Stimulated activated effector memory CD8-positive, alpha-beta T cell treated with anti-CD3 and anti-CD28 coated beads, Interleukin-12 subunit alpha, Interleukin-12 subunit beta, amount 100 ng/mL, for 72 hours (primary cell): ENCODE data around the gene PAPPA.

ENCODE experiments used
- ATAC-seq: fragments of 150-1000 bp; cut with Tn5 transposase; 2 replicates; pipeline ENCODE4 v1.10.0; 2021
- DNase-seq, 2 donors: peaks; one replicate each; pipeline ENCODE4 v3.0.0; 2021 to 2022; ENCODE audit warnings: low spot score in 2 of 2
- H3K27ac Mint-ChIP-seq: one replicate; pipeline ENCODE4 v1.8.0; 2022; ENCODE audit warnings: mild to moderate bottlenecking, mixed read lengths
- H3K36me3 Mint-ChIP-seq: one replicate; pipeline ENCODE4 v1.8.0; 2022; ENCODE audit warnings: mild to moderate bottlenecking, mixed read lengths
- H3K4me1 Mint-ChIP-seq: one replicate; pipeline ENCODE4 v1.8.0; 2022; ENCODE audit warnings: mixed read lengths
- H3K4me3 Mint-ChIP-seq: one replicate; pipeline ENCODE4 v1.8.0; 2022; ENCODE audit warnings: mild to moderate bottlenecking, mixed read lengths
- H3K9me3 Mint-ChIP-seq: one replicate; pipeline ENCODE4 v1.8.0; 2022; ENCODE audit warnings: mixed read lengths

The PAPPA gene

DNA sequence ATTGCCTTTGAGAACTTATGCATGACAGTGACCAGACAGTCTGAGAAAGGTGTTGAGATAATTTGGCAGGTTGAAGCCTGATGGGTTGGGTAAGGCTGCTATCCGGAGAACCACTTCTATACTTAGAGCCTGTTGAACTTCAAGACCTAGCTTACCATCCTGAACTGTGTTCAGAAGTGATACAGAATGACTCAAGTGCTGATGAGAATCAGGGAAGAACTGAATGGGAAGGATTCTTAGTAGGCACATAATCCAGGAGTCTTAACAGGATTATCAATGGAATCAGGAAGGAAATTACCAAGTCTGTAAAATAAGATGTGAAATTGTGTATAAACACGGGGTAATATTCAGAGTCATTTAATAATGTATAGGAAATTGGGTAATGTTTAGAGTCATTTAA, 9.0 kb upstream of the PAPPA start:
- no peak for ATAC-seq

DNA sequence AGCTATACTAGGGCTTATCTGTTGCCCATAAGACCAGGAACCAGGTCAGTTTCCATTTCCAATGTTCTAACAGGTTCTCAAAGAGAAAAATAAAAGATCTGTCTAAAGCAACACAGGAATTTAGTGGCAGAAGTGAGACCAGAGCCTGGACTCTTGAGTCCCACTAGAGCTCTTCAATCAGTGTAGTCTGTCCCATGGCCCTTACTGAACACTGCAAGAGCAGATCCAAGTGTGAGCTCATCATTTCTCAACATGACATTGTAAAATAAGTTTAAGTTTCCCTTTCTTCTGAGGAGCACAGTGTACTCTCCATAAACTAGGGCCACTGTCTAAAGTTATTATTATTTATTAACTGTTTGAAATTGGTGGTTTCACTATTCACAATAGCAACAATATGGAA, 8.6 kb upstream of the PAPPA start:
- ATAC-seq (no peak), DNase-seq (no peak)
- no peaks in the 10 kb centered on the region for H3K9me3 Mint-ChIP-seq
- no peak overlapping the region for H3K27ac Mint-ChIP-seq
- no peaks in the 10 kb centered on the region for H3K4me1 Mint-ChIP-seq
- H3K36me3 Mint-ChIP-seq = no peaks in the 10 kb centered on the region
- no peak overlapping the region for H3K4me3 Mint-ChIP-seq

More for the DNA sequence above, 9.0 kb upstream of the PAPPA start:
- Mint-ChIP-seq H3K4me3 (no peak overlapping the region), H3K27ac (no peak overlapping the region), H3K4me1 (no peaks in the 10 kb centered on the region), H3K36me3 (no peaks in the 10 kb centered on the region), H3K9me3 (no peaks in the 10 kb centered on the region)
- no peak for DNase-seq

DNA sequence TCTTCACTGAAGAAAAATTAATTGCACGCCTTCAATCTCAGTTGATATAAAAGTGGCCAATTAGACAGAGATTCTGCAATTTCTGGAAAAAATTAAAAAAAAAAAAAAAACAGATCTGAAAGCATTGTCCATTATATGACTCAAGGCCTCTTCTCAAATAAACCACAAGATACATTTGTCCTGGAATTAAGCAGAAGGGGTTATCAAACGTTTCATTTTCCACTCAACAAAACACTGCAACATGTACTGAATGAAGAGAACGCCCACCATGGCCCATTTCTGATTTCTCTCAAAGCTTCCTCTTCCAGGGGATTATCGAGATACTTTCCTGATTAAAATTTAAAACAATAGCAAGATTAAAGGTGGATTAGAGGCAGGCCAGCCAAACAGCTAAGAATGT, 5.8 kb upstream of the PAPPA start:
- H3K9me3 Mint-ChIP-seq = no peaks in the 10 kb centered on the region
- H3K4me1 Mint-ChIP-seq = no peaks in the 10 kb centered on the region
- no peak for DNase-seq
- peaks cover 2% of the 10 kb centered on the region for H3K36me3 Mint-ChIP-seq
- no peak for ATAC-seq
- H3K27ac Mint-ChIP-seq = no peak overlapping the region
- no peak overlapping the region for H3K4me3 Mint-ChIP-seq

DNA sequence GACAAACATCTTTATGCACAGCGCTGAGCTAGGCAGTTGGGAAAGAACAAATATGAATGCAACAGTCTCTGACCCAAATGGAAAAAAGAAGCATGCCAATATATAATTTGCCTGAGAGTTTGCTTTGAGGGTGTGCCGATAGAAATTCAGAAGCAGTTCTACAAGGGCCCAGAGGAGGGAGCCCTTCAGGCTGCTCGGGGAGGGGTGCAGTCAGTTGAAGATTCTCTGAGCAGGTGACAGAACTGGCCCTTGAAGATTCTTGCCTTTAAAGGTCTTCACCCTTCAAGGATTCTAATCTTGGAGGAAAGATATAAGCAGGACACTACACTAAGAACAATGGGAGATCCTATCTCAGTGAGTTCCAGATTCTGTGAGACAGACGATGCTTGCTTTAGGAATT, 3.7 kb upstream of the PAPPA start:
- Mint-ChIP-seq H3K27ac (no peak overlapping the region), H3K9me3 (no peaks in the 10 kb centered on the region), H3K4me1 (no peaks in the 10 kb centered on the region), H3K36me3 (peaks cover 4% of the 10 kb centered on the region), H3K4me3 (no peak overlapping the region)
- ATAC-seq = no peak
- DNase-seq = no peak

DNA sequence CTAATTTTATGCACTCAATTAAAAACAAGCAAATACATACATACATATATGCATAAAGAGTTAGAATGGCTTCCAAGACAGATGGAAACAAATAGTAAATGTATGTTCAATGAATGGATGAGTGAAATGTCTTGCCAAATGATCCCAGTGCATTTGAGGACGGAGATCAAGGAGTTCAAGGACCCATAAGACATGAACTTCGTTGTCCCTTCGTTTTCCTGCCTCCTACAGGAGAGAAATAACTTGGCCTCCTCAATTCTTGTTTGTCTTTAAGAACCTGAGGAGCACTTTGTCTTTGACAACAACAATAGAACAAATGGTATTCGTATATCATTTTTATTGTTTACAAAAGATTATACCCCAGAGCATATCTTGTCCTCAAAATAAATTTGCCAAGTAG, 2.4 kb upstream of the PAPPA start:
- Mint-ChIP-seq H3K27ac (no peak overlapping the region), H3K9me3 (no peaks in the 10 kb centered on the region), H3K4me3 (no peak overlapping the region), H3K36me3 (peaks cover 4% of the 10 kb centered on the region), H3K4me1 (peaks cover 6% of the 10 kb centered on the region)
- no peak for DNase-seq
- ATAC-seq = no peak

DNA sequence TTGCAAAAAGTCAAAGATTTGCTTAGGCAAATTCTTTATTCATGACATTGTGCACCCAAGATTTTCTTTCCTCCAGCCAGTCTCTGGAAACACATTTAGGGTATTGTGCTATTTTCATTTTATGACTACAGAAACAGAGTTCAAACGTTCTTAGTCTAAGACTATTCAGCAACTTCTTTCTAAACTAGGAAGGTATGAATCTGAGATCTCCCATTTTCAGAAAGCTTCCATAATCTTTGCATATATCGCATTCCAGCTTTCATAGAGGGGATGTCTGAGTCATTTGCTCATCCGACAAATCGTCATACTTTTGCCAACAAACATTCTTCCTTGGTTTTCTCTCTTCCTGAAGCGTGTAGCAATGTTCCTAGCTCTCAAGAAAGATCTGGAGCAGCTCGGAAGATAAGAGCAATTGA, 1.6 kb upstream of the PAPPA start:
- H3K4me1 Mint-ChIP-seq = peaks cover 6% of the 10 kb centered on the region
- H3K9me3 Mint-ChIP-seq = no peaks in the 10 kb centered on the region
- H3K36me3 Mint-ChIP-seq = peaks cover 4% of the 10 kb centered on the region
- H3K4me3 Mint-ChIP-seq = no peak overlapping the region
- DNase-seq (no peak), ATAC-seq (no peak)
- no peak overlapping the region for H3K27ac Mint-ChIP-seq

DNA sequence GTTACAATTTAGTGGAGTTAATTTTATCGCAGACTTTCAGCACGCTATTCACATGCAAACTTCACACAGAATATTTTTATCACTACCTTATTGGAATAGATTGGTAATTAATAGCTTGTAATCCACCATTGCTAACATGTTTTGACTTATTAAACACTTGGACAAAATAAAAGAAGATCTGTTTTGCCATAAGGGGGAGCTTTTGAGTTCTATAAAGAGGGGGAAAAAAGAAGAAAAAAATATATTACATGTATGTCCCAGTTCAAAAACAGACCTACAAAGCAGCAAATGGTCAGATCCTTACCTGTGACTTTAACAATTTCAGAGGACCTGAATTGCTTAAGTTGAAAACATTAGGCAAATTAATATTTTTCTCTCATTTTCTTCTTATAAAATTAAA, 1.2 kb upstream of the PAPPA start:
- Mint-ChIP-seq H3K27ac (no peak overlapping the region), H3K9me3 (no peaks in the 10 kb centered on the region), H3K4me3 (no peak overlapping the region), H3K36me3 (peaks cover 4% of the 10 kb centered on the region), H3K4me1 (peaks cover 6% of the 10 kb centered on the region)
- no peak for ATAC-seq
- no peak for DNase-seq

DNA sequence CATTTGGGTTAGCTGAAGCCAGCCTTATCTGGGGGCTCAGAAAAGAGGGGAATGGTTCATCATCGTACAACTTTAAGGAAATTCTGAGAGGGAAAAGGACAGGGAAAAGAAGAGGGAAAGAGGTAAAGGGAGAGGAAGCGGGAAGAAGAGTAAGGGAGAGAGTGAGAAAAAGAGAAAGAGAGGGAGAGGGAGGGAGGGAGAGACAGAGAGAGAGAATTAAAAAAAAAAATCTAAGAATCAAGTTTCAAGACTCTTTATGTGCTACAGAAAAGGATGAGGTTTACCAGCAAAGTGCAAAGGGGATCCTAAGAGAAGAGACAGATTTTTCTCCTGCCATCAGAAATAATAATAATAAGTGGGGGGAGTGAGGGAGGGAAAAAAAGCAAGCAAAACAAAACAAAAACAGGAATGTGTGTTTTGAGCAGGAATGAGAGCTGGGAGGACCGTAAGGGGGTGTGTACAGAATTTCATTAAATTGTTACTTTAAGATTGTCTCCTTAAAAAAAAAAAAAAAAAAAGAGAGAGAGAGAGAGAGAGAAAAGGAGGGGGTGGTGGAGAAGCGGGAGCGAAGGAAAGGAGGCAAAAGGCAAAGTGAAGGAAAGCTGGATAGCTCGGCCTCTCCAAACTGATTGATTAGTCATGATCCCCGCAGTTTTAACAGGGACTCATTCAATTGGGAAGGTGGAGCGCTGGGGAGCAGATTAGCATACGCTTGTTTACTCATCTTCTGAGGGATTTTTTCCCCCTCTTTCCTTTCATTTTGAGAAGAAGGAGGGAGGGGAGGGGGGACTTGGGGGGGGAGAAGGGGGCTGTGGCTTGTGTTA, 438 bp upstream of the PAPPA start:
- Mint-ChIP-seq H3K4me3 (no peak overlapping the region), H3K27ac (no peak overlapping the region), H3K36me3 (peaks cover 4% of the 10 kb centered on the region), H3K9me3 (no peaks in the 10 kb centered on the region), H3K4me1 (peaks cover 6% of the 10 kb centered on the region)
- no peak for ATAC-seq
- DNase-seq = no peak

DNA sequence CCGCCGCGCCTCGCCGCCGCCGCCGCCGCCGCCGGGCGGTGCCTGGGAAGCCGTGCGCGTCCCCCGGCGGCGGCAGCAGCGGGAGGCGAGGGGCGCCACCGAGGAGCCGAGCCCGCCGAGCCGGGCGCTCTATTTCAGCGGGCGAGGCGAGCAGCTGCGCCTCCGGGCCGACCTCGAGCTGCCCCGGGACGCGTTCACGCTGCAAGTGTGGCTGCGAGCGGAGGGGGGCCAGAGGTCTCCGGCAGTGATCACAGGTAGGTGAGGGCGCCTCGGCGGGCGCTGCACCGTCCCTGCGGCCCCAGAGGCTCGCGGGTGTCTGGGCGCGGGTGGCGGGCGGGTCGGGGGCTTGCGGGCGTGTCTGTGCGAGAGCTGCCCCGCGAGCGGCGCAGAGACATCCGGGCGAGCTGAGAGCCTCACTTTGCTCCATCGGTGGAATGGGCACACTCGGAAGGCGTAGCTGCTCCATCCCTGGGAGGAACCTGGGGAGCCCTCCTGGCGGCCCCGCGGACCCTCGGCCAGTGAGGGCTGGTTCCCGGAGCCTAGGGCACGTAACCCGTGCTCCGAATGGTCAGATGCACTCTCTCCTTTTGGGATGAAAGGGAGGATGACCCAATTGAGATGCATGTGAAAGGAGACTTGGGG, 864 bp downstream of the PAPPA start:
- Mint-ChIP-seq H3K9me3 (no peaks in the 10 kb centered on the region), H3K27ac (no peak overlapping the region), H3K4me1 (peaks cover 6% of the 10 kb centered on the region), H3K36me3 (peaks cover 4% of the 10 kb centered on the region), H3K4me3 (no peak overlapping the region)
- DNase-seq = no peak
- ATAC-seq = no peak

DNA sequence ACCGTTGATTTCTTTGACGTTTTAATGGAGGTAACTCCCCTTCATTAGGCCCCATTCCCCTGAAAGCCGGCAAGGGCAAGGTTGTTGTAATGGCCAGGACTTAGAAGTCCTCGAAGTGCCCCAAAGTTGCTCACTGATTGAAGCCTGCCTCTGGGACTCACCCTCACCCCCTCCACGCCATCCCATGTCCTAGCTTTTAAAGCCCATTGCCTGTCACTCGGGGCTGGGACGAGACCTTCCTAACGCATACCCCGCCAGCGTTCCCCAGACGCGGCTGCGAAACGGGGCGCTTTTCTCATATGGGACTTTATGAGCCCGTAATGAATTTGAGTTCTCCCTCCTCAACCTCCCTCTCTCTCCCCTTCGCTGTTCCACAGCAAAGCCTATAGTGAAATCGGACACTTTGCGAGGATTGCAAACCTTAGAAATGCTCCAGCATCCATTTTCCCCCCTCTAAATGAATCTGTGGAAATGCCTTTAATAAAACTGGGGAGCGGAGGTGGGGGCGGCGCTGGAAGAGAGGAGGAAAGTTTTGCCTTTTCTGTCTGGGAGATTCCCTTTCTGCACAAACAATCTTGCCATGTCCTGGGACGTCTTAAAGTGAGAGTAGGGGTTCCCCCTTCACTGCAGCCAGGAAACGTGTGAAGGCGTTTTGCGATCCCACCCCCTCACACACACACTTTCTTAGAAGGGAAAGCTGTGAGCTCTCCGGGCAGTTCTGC, 1.5 kb downstream of the PAPPA start:
- H3K9me3 Mint-ChIP-seq = no peaks in the 10 kb centered on the region
- DNase-seq (no peak), ATAC-seq (no peak)
- H3K27ac Mint-ChIP-seq = no peak overlapping the region
- H3K36me3 Mint-ChIP-seq = peaks cover 4% of the 10 kb centered on the region
- peaks cover 6% of the 10 kb centered on the region for H3K4me1 Mint-ChIP-seq
- H3K4me3 Mint-ChIP-seq = no peak overlapping the region

DNA sequence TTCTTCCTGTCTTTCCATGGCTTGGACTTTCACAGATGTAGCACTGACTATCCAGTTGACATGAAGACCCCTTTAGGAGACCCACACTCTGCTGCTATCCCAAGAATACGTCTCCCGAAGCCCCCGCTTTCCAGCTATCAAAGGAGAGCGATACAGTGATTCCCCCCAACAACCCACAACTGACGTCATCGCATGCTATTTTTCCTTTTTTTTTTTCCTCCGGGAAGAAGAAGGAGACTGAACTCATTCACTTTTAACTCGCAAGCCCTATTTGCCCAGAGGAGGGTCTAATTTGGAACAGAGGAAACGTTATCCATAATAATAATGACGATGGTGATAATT, 2.1 kb downstream of the PAPPA start:
- peaks cover 6% of the 10 kb centered on the region for H3K4me1 Mint-ChIP-seq
- ATAC-seq (no peak), DNase-seq (no peak)
- no peak overlapping the region for H3K27ac Mint-ChIP-seq
- peaks cover 4% of the 10 kb centered on the region for H3K36me3 Mint-ChIP-seq
- no peak overlapping the region for H3K4me3 Mint-ChIP-seq
- no peaks in the 10 kb centered on the region for H3K9me3 Mint-ChIP-seq

DNA sequence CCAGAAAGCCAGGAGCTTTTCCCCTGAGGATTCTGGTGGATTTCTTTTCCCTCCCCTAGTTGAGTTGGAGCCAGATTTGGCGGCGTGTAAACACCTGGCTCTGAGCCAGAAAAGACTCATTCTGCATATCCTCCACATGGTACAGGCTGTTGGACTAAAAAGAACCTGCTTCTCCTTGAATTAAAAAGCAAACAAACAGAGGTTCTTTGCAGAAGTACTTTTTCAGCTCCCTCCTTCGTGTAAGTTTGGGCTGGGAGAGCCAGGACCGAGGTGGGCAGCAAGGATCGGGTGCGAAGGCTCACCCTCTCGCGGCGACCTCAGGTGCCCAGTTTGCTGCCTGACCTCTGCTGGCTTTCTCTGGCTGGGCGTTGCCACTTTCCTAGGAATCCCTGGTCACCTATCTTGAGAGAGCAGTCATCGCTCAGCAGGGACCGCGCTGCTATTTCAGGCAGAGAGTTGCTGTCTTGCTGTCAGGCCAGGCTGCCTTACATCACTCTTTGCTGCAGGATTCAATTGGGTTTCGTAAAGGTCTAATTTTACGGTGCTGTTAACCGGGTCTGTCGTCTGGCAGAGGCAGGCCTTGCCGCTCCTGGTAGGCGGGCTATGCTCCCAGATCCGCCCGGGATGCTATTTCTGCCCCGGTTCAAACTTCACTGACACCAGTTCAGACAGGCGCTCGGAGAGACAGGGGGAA, 3.2 kb downstream of the PAPPA start:
- peaks cover 6% of the 10 kb centered on the region for H3K4me1 Mint-ChIP-seq
- no peak overlapping the region for H3K27ac Mint-ChIP-seq
- DNase-seq (no peak), ATAC-seq (no peak)
- no peaks in the 10 kb centered on the region for H3K9me3 Mint-ChIP-seq
- H3K36me3 Mint-ChIP-seq = peaks cover 4% of the 10 kb centered on the region
- no peak overlapping the region for H3K4me3 Mint-ChIP-seq

DNA sequence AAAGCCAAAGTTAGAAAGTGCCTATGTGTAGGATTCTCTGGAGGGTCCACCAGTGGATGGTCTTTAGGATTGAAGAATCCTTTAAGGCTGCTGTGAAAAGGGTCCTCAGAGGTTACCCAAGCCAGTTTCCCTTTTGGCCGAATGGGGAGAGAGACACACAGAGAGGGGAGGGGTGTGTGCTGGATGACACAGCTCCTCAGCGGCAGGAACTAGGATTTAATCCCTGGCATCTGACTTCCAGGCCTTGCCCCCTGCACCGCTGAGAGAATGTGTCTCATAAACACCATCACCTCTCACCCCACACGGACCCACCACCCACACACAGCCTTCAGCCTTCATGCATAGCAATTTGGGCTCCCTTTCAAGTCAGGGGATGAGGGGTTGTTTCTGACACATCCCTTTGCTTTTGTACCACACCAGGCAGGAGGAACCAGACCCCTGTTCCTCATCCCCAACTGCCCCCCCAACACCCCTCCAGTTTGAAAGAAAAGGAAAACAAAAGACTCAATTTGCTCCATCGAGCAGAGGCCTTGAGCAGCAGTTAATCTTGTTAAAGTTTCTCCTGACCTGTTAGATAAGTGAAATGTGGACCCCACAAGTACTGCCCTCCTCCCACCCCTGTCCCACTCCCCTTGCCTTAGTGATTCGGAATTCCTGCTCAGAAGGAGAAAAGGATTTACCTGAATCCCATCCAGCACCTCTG, 4.0 kb downstream of the PAPPA start:
- no peak overlapping the region for H3K27ac Mint-ChIP-seq
- no peak for DNase-seq
- ATAC-seq = no peak
- peaks cover 4% of the 10 kb centered on the region for H3K36me3 Mint-ChIP-seq
- H3K4me3 Mint-ChIP-seq = no peak overlapping the region
- H3K4me1 Mint-ChIP-seq = peaks cover 6% of the 10 kb centered on the region
- H3K9me3 Mint-ChIP-seq = no peaks in the 10 kb centered on the region

DNA sequence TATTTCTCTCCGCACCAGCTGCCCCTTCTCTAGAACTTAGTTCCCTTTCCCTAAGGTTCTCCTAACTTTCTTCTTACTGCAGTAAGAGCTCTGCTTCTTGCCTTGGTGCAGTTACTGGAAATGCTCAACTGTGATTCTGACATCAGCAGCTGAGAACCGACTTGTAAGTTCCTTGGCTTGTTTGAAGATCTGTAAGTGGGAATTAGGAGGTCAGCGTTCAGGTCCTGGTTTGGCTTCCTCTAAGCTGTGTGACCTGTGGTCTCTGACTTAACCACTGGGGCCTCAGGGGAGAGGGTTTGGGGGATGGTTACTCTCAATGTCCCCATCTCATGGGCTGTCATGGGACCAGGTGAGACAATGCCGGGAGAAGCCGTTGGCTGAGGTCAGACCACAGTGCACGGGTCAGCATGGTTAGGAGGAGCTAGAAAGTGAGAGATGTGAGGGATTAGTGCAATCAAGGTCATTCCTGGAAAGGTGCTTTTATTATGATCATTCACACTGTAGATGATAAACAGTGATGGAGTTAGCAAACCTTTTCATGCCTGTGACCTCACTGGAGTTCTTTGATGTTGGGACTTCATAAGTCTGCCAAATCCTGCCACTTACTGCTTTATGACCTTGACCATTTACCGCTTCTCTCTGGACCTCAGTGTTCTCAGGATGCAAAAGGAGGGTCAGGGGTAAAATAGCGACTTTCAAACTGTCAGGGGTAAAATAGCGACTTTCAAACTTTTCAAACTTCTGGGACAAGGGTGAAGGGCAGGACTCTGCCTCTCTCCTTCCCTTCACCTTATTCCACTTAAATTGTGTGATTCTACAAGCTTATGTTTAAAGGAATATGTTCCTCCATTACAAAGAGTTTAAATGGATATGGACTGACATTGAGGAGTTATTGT, 7.3 kb downstream of the PAPPA start:
- no peaks in the 10 kb centered on the region for H3K36me3 Mint-ChIP-seq

More for the DNA sequence above, 7.3 kb downstream of the PAPPA start:
- Mint-ChIP-seq H3K9me3 (no peaks in the 10 kb centered on the region), H3K4me1 (peaks cover under 1% of the 10 kb centered on the region), H3K27ac (no peak overlapping the region), H3K4me3 (no peak overlapping the region)
- ATAC-seq = no peak
- DNase-seq = no peak
